GM21515 (cell line): ENCODE measurements around the gene CD99.
A peak's percentile ranks its signal among the peaks of the same experiment; 100 is the strongest.

ENCODE experiments used
- ATAC-seq: cut with Tn5 transposase; IDR thresholded peaks from one replicate; pipeline ENCODE4 v1.9.1; 2021; ENCODE audit not compliant: unreplicated experiment

Gene CD99, protein sequence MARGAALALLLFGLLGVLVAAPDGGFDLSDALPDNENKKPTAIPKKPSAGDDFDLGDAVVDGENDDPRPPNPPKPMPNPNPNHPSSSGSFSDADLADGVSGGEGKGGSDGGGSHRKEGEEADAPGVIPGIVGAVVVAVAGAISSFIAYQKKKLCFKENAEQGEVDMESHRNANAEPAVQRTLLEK

GRCh38 chrX:2690856-2691542 lies at the start of gene CD99:
CD99 (plus strand) TSS chrX:2691295; CDS start chrX:2691361, 66 bp downstream.
- peak; percentile 82 for ATAC-seq

DNA sequence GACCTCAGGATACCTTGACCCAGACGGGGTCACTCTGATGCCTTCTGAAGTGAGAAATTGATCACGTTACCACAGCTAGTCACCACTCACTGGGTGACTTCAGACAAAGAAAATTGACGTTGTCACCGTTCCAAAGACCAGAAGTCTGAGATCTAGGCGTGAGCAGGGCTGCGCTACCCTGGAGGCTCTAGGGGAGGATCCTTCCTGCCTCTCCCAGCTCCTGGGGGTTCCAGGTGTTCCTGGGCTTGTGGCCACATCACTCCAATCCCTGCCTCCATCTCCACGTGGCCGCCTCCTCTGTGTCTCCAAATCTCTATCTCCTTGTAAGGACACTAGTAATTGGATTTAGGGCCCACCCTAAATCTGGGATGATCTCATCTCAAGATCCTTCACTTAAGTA lies 48.9 kb upstream of the CD99 start:
- ATAC-seq = no peak

- no peak for ATAC-seq
Measured at GRCh38 chrX:2642791-2643190, 48.3 kb upstream of the CD99 start.

GRCh38 chrX:2643880-2644279 lies 47.2 kb upstream of the CD99 start:
- ATAC-seq = no peak

DNA sequence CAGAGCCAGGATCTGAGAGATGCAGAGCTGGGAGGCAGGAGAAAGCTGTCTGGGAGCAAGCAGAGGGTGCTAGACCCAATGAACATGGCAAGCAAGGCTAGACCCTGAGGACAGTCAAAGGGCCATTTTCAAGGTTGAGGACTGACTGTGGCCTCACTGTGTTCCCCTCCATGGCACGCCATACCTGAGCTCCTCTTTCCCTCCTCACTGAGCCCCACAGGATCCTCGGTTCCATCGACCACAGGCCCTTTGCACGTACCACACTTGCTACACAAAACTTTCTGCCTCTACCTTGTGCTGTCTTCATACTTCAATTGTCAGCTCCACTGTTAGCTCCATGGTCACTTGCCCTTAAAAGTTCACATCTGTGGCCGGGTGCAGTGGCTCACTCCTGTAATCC lies 45.5 kb upstream of the CD99 start:
- no peak for ATAC-seq

- no peak for ATAC-seq
Measured at GRCh38 chrX:2647627-2648026, 43.5 kb upstream of the CD99 start.

DNA sequence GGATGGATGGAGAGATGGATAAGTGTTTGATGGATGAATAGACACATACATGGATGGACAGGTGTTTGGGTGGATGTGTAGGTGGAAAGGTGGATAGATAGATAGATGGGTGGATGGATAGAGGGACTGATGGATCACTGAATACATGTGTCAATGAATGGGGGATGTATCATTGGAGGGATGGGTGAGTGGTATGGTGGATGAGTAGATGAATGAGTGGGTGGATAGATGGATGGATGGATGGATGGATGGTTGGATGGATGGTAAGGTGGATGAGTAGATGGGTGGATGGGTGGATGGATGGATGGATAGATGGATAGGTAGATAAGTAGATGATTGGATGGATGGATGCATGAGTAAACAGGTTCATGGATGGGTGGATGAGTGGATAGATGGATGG lies 41.1 kb upstream of the CD99 start:
- no peak for ATAC-seq

DNA sequence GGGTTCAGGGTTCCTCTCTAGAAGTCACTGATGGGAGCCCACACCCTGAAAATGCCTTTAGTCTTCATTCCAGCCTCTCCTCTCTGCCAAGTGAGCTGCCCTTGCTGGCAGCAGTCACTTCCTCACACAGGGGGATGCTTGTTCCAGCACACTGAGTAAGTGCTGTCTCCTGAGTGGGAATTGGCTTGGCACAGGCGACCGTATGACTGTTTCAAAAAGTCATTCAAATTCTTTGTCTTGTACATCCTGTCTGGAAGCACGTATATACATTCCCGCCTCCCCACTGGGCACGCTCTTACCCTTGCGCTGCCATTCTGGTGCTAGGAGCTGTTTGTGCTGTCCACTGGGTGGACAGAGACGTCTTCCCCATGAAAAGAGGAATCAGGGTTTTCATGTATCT lies 40.2 kb upstream of the CD99 start:
- no peak for ATAC-seq

- no peak for ATAC-seq
Measured at GRCh38 chrX:2652106-2652505, 39.0 kb upstream of the CD99 start.

- ATAC-seq = no peak
Measured at GRCh38 chrX:2654436-2655340, 36.4 kb upstream of the CD99 start.

DNA sequence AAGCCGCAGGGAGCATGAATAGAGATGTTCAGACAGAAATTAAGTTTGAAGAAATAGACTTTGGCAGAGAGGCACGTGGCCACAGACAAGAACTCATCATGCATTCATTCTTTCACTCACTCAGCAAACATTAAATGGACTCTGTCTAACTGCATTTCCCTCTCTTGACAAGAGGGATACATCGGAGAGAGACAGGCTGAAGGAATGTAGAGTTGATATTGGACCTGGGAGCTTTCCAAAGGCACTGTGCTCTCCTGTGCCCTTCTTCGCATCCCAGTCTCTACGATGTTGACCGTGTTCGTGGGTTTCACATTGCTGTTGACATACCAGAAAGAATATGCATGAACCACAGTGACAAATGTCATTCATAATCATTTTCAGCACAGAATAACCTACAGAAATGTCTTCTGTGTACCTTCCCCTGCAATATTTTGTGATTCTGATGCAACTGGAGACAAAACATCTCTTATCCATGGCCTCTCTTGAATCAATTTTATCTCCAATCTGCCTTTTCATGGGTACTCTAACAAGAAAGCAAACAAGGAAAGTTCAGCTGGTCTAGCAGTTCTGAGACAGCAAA lies 34.7 kb upstream of the CD99 start:
- ATAC-seq = no peak

DNA sequence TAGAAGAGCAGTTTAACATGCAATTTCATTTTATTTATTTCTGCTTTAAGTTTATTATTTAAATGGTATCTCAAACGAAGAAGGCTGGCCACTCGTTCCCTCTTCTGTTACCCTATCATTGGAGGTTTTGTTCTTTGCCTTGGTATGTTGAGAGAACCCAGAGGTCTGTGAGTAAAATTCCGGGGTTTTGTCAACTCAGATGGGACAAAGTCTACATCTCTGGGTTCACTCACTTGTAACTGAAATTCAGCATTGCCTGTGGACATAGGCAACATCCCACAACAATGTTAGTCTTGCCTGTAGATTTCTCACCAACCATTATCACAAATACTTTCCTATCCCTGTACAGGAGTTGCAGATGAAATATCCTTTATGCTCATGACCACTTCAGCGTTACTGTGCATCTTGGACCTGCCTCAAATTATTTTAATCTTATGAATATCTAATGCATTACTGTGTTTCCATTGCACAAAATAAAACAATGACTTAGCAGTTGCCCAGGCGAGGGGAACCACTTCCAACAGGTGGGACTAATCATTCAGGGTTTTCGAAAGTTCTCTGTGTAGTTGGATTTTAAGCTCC lies 33.5 kb upstream of the CD99 start:
- no peak for ATAC-seq

GRCh38 chrX:2658585-2659292 lies 32.4 kb upstream of the CD99 start:
- ATAC-seq = no peak

DNA sequence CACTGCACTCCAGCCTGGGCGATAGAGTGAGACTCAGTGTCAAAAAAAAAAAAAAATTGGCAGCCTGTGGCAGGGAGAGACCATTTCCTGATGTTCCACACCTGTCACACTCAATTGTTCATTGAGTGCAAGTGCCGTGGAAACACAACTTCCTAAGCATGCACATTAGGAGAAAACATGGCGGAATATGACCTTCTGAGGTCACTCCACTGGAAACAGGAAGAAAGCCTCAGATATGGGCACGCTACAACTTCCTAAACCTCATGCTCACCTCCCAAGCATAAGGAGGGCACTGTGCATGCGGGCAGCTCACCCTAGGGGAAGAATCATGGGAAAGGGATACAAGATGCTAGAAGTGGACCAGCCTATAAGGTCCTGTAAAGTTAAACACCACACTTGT lies 28.5 kb upstream of the CD99 start:
- ATAC-seq = no peak

DNA sequence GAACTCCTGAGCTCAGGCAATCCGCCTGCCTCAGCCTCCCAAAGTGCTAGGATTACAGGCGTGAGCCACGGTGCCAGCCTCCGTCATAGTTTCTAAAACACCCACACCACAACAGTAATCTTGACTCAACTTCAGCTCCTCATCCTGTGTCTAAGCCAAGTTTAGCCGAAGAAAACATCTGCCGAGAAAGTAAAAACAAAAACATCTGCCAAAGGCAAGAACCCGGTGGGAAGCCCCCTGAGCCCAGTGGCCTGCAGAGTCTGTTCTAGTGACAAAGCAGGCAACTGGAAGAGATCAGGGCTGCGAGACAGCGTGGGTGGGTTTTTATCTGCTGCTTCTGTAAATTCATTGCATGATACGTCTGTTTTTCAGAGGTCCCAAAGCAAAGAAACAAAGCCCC lies 26.6 kb upstream of the CD99 start:
- ATAC-seq = no peak

- no peak for ATAC-seq
Measured at GRCh38 chrX:2665387-2666304, 25.4 kb upstream of the CD99 start.

GRCh38 chrX:2666491-2666890 lies 24.6 kb upstream of the CD99 start:
- ATAC-seq = no peak

DNA sequence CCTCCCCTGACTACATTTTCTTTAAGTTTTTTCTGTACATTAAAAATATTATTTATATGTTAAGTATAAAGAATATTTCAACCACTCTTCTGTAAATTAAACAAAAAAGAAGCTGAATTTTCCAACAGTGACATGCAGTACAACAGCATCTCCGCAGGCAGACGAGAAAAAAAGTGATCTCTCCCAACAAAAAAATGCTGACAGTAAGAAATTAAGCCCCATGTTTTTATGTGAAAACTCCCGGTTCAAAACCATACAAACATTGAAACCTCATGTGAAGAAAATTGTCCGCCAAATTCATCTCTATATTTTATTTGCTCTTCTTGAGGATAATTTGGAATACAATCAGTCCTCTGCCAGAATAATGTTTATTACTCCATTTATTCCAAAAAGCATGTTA lies 20.1 kb upstream of the CD99 start:
- no peak for ATAC-seq

- ATAC-seq = no peak
Measured at GRCh38 chrX:2672084-2672483, 19.0 kb upstream of the CD99 start.

- ATAC-seq = no peak
Measured at GRCh38 chrX:2673611-2674010, 17.5 kb upstream of the CD99 start.
